ENCODE measurements around the gene AP2A1. TPM values are rescaled to one million over a fixed set of nuclear protein-coding genes. Genes with fewer than 3 reads are reported as not detected.
A peak's percentile ranks its signal among the peaks of the same experiment; 100 is the strongest.

Gene AP2A1
- total and polyA plus RNA-seq, 9 of the 15 experiments (the other 6 are each of a cell fraction or from before 2014, with no cell fraction given): 0.55 to 150 (median 31.9) TPM

- no peak for TF ChIP-seq CHD4 (IDR thresholded peaks at IDR 0.05; ENCODE audit: insufficient read depth, insufficient replicate concordance, low read depth, low read length, poor library complexity, severe bottlenecking)
Observed at GRCh38 chr19:49787746-49788145, 20.9 kb downstream of the AP2A1 start (continued).

- Histone ChIP-seq H3K4me1 (replicated peaks in 1 of 2; ENCODE audit: control insufficient read depth in 2 of 2, insufficient read depth in 2 of 2, low read length in 2 of 2) (peaks cover 0 to 38% of the 10 kb centered on the region in 2 experiments; a peak in 3 of 5 replicates), H3K4me3 (no peak overlapping the region), H3K36me3 (ENCODE audit: control insufficient read depth, insufficient read depth, low read length) (peaks cover 83% of the 10 kb centered on the region; the same call in 2 of the 3 replicates), H3K4me2 (ENCODE audit: insufficient read depth, low read length) (no peak overlapping the region), H3K9ac (ENCODE audit: insufficient read depth in 1 of 2, low read depth in 2 of 2, low read length in 2 of 2) (peak overlapping the region in 1 of 2 experiments; percentile 14; a peak in 2 of 4 replicates), H3K27ac (ENCODE audit: extremely low read depth, low read depth, low read length) (no peak overlapping the region; the same call in 2 of the 3 replicates), H3K27me3 (ENCODE audit: control insufficient read depth in 2 of 2, insufficient read depth in 2 of 2, low read length in 2 of 2) (no peaks in the 10 kb centered on the region), H2AFZ (ENCODE audit: low read depth, low read length) (no peak overlapping the region), H4K20me1 (replicated peaks; ENCODE audit: control insufficient read depth, insufficient read depth, low read length) (no peaks in the 10 kb centered on the region; the same call in 1 of the 2 replicates), H3K79me2 (ENCODE audit: control insufficient read depth, insufficient read depth, low read length) (peaks cover 16% of the 10 kb centered on the region), H3K9me3 (replicated peaks; ENCODE audit: control insufficient read depth, insufficient read depth, low read depth, low read length) (no peaks in the 10 kb centered on the region), H3K9me1 (ENCODE audit: control insufficient read depth, insufficient read depth, low read length) (no peaks in the 10 kb centered on the region)
- BruUV-seq (replicated peaks): no TSS peak
- POLR2A ChIA-PET: interaction anchor here (1.4 kb wide), 1 partner anchor 21 kb away, joined by 4 read pairs; no protein-coding TSS in a partner anchor
- in situ Hi-C loops (cut with MboI): no loop called here
- WGBS (ENCODE audit: insufficient coverage, low coverage, missing lambda C conversion rate): 78% methylated on average over 10 of the region's 10 CpGs
- FAIRE-seq (no peak), ATAC-seq (no peak), DNase-seq (ENCODE audit: extremely low read depth in 1 of 4, low spot score in 3 of 4) (no peak)
- CTCF ChIA-PET (ENCODE audit: low intra/inter-chr PET ratio): no interaction called here
- intact Hi-C loops (cut with micrococcal nuclease): no loop called here
- TF ChIP-seq PREB (CRISPR knock-in tag; IDR thresholded peaks at IDR 0.05) (no peak), ZFP1 (CRISPR knock-in tag; IDR thresholded peaks at IDR 0.05) (no peak), CHD7 (IDR thresholded peaks at IDR 0.05; ENCODE audit: low read depth, low read length) (no peak), HOXB6 (CRISPR knock-in tag; IDR thresholded peaks at IDR 0.05; ENCODE audit: borderline replicate concordance) (no peak), MEF2A (IDR thresholded peaks at IDR 0.05; ENCODE audit: control insufficient read depth, low read depth, low read length) (no peak), NCOR1 (IDR thresholded peaks at IDR 0.05) (no peak)
Observed at GRCh38 chr19:49788857-49789256, 22.1 kb downstream of the AP2A1 start.
